Caco-2 (cell line): ENCODE measurements around the gene KCND3. TPM values are rescaled to one million over a fixed set of nuclear protein-coding genes. Genes with fewer than 3 reads are reported as not detected.

ENCODE experiments used
- BruUV-seq: library from RNA; stranded (reverse); fragments of 400-500 nt; replicated peaks from 2 replicates; lab custom pipeline; 2021; lab: Mats Ljungman, UMichigan
- CTCF ChIA-PET: fragments of 300-600 bp; sonication (Branson Sonifier 250); formaldehyde crosslinking; loops from one replicate; lab custom pipeline; 2022; ENCODE audit warnings: antibody characterized with exemption; lab: Charles Lee
- POLR2A ChIA-PET: fragments of 300-600 bp; sonication (Branson Sonifier 250); formaldehyde crosslinking; loops from one replicate; lab custom pipeline; 2022; ENCODE audit warnings: antibody characterized with exemption; lab: Charles Lee
- DNase-seq, 2 experiments: peaks; one replicate each; pipeline versions ENCODE4 v3.0.0 to v3.0.0-alpha.2; 2020 to 2022
- H3K27me3 ChIP-seq: replicated peaks from 2 replicates; pipeline ENCODE4 v1.6.0; 2011; ENCODE audit warnings: low read length; ENCODE audit not compliant: control insufficient read depth, insufficient read depth
- H3K36me3 ChIP-seq: 2 replicates; pipeline ENCODE4 v1.5.1; 2011; ENCODE audit warnings: low read length; ENCODE audit not compliant: control insufficient read depth, insufficient read depth
- H3K4me1 ChIP-seq: fragments of 250-450 bp; sonication (Bioruptor Pico); 2 replicates; pipeline ENCODE4 v1.5.1; 2020; ENCODE audit warnings: mild to moderate bottlenecking
- H3K4me3 ChIP-seq: 2 replicates; pipeline ENCODE4 v1.5.1; 2011; ENCODE audit warnings: low read depth, mild to moderate bottlenecking, control low read depth, low read length
- H3K9me3 ChIP-seq: fragments of 250-450 bp; sonication (Bioruptor Pico); 2 replicates; pipeline ENCODE4 v1.5.1; 2020; ENCODE audit warnings: mild to moderate bottlenecking, moderate library complexity
- H3K27ac Mint-ChIP-seq: one replicate; pipeline ENCODE4 v1.8.0; 2022; ENCODE audit warnings: mixed read lengths; ENCODE audit not compliant: unreplicated experiment
- H3K27me3 Mint-ChIP-seq: one replicate; pipeline ENCODE4 v1.8.0; 2022; ENCODE audit warnings: mixed read lengths; ENCODE audit not compliant: insufficient read depth, unreplicated experiment
- H3K36me3 Mint-ChIP-seq: one replicate; pipeline ENCODE4 v1.8.0; 2022; ENCODE audit warnings: mild to moderate bottlenecking, mixed read lengths; ENCODE audit not compliant: insufficient read depth, unreplicated experiment
- H3K4me1 Mint-ChIP-seq: one replicate; pipeline ENCODE4 v1.8.0; 2022; ENCODE audit warnings: low read depth, mixed read lengths; ENCODE audit not compliant: unreplicated experiment
- H3K4me3 Mint-ChIP-seq: one replicate; pipeline ENCODE4 v1.8.0; 2022; ENCODE audit warnings: mild to moderate bottlenecking, moderate library complexity, mixed read lengths; ENCODE audit not compliant: unreplicated experiment
- H3K9me3 Mint-ChIP-seq: one replicate; pipeline ENCODE4 v1.8.0; 2022; ENCODE audit warnings: mixed read lengths; ENCODE audit not compliant: unreplicated experiment
- intact Hi-C: fragments of 100-400 bp; cut with micrococcal nuclease; formaldehyde crosslinking; loops from one replicate; pipeline ENCODE4 v1.10.0; 2022; ENCODE audit not compliant: unreplicated experiment
- total RNA-seq: library from RNA; stranded (reverse); gene quantifications from 2 replicates; pipeline ENCODE4 v1.2.3, GENCODE V29; 2022
- TF ChIP-seq, protein P1 (sequence below), 2 experiments: fragments of 200-600 bp in 1 of 2; IDR thresholded peaks; 1 replicate in 1 of 2; 2 replicates in 1 of 2; pipeline versions ENCODE4 v1.5.1 to v1.8.0; 2011 to 2022; ENCODE audit warnings: antibody characterized with exemption in 1 of 2, control low read depth in 1 of 2, inconsistent platforms in 1 of 2, low read depth in 1 of 2, low read length in 1 of 2, mild to moderate bottlenecking in 1 of 2, moderate library complexity in 1 of 2; ENCODE audit not compliant: insufficient read depth in 1 of 2, severe bottlenecking in 1 of 2, unreplicated experiment in 1 of 2

Gene KCND3
- total RNA-seq, 1 experiment from 2014 or later, result 5.1 TPM

GRCh38 chr1:112001436-112001835 is 12.0 kb upstream of the KCND3 start:
- Mint-ChIP-seq H3K36me3 (no peaks in the 10 kb centered on the region), H3K4me3 (no peak overlapping the region), H3K9me3 (no peaks in the 10 kb centered on the region), H3K27me3 (peaks cover 34% of the 10 kb centered on the region), H3K27ac (no peak overlapping the region), H3K4me1 (no peaks in the 10 kb centered on the region)
- no peak for DNase-seq
- Histone ChIP-seq H3K4me1 (no peaks in the 10 kb centered on the region), H3K4me3 (no peak overlapping the region), H3K36me3 (no peaks in the 10 kb centered on the region), H3K27me3 (0 out of 2 replicates have a peak, but pooled peaks cover 1% of the 10 kb centered on the region), H3K9me3 (no peaks in the 10 kb centered on the region)
- no TSS peak for BruUV-seq
- TF ChIP-seq, protein P1, sequence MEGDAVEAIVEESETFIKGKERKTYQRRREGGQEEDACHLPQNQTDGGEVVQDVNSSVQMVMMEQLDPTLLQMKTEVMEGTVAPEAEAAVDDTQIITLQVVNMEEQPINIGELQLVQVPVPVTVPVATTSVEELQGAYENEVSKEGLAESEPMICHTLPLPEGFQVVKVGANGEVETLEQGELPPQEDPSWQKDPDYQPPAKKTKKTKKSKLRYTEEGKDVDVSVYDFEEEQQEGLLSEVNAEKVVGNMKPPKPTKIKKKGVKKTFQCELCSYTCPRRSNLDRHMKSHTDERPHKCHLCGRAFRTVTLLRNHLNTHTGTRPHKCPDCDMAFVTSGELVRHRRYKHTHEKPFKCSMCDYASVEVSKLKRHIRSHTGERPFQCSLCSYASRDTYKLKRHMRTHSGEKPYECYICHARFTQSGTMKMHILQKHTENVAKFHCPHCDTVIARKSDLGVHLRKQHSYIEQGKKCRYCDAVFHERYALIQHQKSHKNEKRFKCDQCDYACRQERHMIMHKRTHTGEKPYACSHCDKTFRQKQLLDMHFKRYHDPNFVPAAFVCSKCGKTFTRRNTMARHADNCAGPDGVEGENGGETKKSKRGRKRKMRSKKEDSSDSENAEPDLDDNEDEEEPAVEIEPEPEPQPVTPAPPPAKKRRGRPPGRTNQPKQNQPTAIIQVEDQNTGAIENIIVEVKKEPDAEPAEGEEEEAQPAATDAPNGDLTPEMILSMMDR (IDR thresholded peaks at IDR 0.05; ENCODE audit: insufficient read depth in 1 of 2, low read depth in 1 of 2, low read length in 1 of 2, severe bottlenecking in 1 of 2, unreplicated experiment in 1 of 2), result no peak
- POLR2A ChIA-PET, result no interaction called here
- CTCF ChIA-PET, result no interaction called here
- intact Hi-C loops, result no loop called here

GRCh38 chr1:112000048-112000447 is 10.6 kb upstream of the KCND3 start:
- TF ChIP-seq, protein P1 (IDR thresholded peaks at IDR 0.05; ENCODE audit: insufficient read depth in 1 of 2, low read depth in 1 of 2, low read length in 1 of 2, severe bottlenecking in 1 of 2, unreplicated experiment in 1 of 2), result no peak
- no TSS peak for BruUV-seq
- intact Hi-C loops, result no loop called here
- no peak overlapping the region for H3K4me3 ChIP-seq
- no peaks in the 10 kb centered on the region for H3K36me3 ChIP-seq
- DNase-seq, result no peak
- H3K4me1 ChIP-seq, result no peaks in the 10 kb centered on the region
- POLR2A ChIA-PET, result no interaction called here
- Mint-ChIP-seq H3K27ac (no peak overlapping the region), H3K4me1 (no peaks in the 10 kb centered on the region), H3K36me3 (no peaks in the 10 kb centered on the region), H3K4me3 (no peak overlapping the region), H3K9me3 (no peaks in the 10 kb centered on the region), H3K27me3 (peaks cover 25% of the 10 kb centered on the region)
- CTCF ChIA-PET, result no interaction called here
- H3K27me3 ChIP-seq, result 0 out of 2 replicates have a peak, but pooled peaks cover 1% of the 10 kb centered on the region
- H3K9me3 ChIP-seq, result no peaks in the 10 kb centered on the region

DNA sequence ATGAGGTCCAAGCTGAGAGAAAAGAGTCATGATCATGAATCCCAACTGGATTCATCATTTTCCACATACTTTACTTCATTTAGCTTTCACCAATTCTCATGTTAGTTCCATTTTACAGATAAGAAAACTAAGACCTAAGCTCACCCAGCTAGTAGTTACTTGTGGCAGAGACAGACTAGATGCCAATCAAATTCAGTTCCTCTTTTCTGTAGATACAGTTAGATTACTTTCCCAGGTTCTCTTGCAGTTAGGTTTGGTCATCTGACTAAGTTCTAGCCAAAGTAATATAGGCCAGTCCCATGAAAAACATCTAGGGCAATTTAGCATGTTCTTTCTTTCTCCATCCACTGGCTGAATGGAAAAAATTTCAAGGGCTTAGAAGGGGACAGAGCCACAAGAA is 8.9 kb upstream of the KCND3 start:
- Mint-ChIP-seq H3K4me3 (no peak overlapping the region), H3K27me3 (peaks cover 23% of the 10 kb centered on the region), H3K36me3 (no peaks in the 10 kb centered on the region), H3K27ac (no peak overlapping the region), H3K4me1 (no peaks in the 10 kb centered on the region), H3K9me3 (no peaks in the 10 kb centered on the region)
- no peak for DNase-seq
- TF ChIP-seq, protein P1 (IDR thresholded peaks at IDR 0.05; ENCODE audit: insufficient read depth in 1 of 2, low read depth in 1 of 2, low read length in 1 of 2, severe bottlenecking in 1 of 2, unreplicated experiment in 1 of 2), result no peak
- ChIA-PET CTCF (no interaction called here), POLR2A (no interaction called here)
- BruUV-seq, result no TSS peak
- Histone ChIP-seq H3K4me3 (no peak overlapping the region), H3K9me3 (no peaks in the 10 kb centered on the region), H3K27me3 (0 out of 2 replicates have a peak, but pooled peaks cover 1% of the 10 kb centered on the region), H3K4me1 (no peaks in the 10 kb centered on the region), H3K36me3 (no peaks in the 10 kb centered on the region)
- intact Hi-C loops, result loop anchor here (10.0 kb wide), 1 partner anchor 54 kb away; no protein-coding TSS in a partner anchor
